SKM-1 (cell line): ENCODE results near the gene CALCOCO1.

ENCODE experiments used
- DNase-seq: peaks from one replicate; lab custom pipeline; 2025; ENCODE audit not compliant: unreplicated experiment; lab: John Stamatoyannopoulos, UW

The CALCOCO1 gene

DNA sequence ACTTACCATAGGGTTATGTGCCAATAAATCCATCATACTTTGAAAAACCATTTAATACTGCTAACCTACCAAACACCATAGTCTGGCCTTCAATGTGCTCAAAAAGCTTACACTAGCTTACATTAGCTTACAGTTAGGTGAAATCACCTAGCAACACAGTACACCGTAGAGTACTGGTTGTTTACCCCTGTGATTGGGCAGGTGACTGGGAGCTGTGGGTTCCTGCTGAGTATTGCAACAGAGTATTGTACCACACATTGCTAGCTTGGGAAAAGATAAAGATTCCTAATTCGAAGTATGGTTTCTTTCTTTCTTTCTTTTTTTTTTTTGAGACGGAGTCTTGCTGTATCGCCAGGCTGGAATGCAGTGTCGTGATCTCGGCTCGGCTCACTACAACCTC lies 56.9 kb downstream of the CALCOCO1 start:
- no peak for DNase-seq

DNA sequence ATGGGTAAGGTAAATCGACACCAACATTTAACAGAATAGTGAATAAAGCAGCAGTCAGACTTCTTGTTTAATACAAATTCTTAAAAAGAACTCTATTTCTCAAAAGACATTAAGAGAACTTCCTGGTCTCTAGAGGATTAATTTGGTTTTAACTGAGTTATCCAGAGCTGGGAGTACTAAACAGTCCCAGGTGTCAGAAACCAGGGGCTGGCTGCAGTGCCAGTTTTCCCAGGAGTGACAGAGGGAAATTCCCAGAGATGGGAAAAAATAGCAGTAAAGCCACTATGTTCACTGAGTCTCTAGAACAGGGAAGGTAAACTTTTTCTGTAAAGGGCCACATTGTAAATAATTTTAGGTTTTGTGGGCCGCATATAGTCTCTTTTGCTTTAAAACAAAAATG lies 60.2 kb downstream of the CALCOCO1 start:
- no peak for DNase-seq

DNA sequence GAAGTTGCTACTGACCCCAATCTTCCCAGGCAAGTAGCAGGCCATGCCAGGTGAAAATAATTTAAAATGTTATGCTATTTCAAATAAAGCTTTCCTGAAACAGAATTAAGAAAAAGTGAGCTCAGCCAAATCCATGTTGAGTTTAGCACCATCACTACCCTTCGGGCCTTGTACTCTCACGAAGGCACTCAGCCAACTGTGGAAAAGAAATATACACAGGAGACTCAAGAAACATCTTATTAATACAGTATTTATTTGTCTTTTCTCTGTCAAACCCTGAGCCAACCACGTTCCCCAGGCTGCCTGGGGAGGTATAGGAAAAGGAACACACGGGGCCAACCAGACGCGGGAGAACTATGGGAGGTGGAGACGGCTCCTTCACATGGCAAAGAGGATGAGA lies 62.3 kb downstream of the CALCOCO1 start:
- DNase-seq = no peak

- DNase-seq = no peak
Observed at GRCh38 chr12:53664191-53664590, 63.1 kb downstream of the CALCOCO1 start.

DNA sequence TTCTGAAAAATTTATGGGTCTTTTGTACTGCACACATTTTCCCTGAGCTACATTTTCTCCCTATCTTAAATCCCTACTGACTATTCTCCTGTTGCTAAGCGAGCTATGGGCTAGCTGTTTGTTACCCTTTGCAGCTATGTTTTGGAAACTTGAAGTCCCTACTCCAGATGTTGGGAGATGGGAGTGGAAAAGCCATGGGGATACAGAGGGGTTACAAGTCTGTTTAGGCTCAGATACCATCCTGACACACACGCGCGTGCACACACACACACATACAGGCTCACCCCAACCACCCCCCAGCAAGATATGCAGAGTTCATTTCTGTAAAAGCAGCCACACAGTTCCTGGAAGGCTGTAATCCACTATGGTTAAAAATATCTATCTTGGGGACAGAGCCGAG lies 67.2 kb downstream of the CALCOCO1 start:
- DNase-seq = no peak

DNA sequence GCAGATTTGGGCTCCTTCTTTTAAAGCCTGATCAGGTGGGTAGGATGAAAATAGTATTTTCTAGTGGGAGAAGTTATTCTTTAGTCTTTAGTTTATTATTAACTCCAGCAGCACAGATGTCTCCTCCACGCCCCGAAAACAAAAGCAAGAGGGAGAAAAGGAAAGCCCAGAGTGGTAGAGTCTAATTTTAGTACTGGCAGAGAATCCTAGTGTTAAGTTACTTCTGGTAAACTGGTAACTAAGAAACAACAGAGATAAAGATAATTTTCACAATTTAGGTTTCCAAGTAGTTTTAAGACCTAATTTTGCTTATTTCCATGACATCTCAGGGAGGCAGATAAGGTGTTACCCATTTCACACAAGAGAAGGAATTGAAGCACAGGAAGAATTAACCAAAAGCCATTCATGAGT lies 67.7 kb downstream of the CALCOCO1 start:
- no peak for DNase-seq

DNA sequence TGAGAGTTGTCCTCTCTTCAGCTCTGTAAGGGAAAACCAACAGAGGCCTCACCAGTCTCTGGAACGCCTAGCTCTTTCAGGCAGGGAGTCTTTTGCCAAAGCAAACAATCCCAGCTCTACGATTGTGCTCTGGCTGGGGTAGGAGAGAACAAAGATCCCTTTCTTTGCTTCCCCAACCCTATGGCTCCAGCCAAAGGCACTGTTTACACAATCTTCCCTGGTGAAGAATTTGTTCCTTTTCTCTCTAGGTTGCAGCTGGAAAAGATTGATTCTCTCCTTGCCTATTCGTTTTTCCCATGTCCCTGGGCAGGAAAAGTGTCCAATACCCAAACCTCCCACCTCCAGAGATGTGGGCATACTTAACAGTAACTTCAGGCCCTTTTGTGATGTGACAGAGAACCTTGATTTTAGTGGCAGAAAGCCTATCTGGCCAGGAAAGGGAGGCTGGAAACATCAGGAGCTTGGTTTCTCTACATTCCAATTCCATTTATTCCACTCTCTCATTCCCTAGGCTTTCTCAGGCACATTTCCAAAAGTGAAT lies 68.2 kb downstream of the CALCOCO1 start:
- no peak for DNase-seq
